Measurements from ENCODE around the gene STOX1. TPM values are rescaled to one million over a fixed set of nuclear protein-coding genes. Genes with fewer than 3 reads are reported as not detected.

The STOX1 gene
- total and polyA plus RNA-seq, 10 of the 15 experiments (the other 5 are each of a cell fraction or from before 2014, with no cell fraction given), result 0.18 to 1.2 (median 0.67) TPM; not detected in 1

- peak; percentile 75 for TF ChIP-seq IRF3 (IDR thresholded peaks at IDR 0.05)
- TF ChIP-seq MAX (IDR thresholded peaks at IDR 0.05; ENCODE audit: low read depth, low read length), result peak; percentile 26
- TF ChIP-seq RFX5 (IDR thresholded peaks at IDR 0.05; ENCODE audit: low read depth, low read length), result peak; percentile 68
- TF ChIP-seq PBX3 (IDR thresholded peaks at IDR 0.05; ENCODE audit: insufficient replicate concordance, low read depth, low read length), result peak; percentile 5
- TF ChIP-seq USF1 (IDR thresholded peaks at IDR 0.05; ENCODE audit: borderline replicate concordance, extremely low read length, insufficient read depth, low read depth, low read length), result no peak
- peak in 1 of 2 experiments; percentile 75; a peak in 2 of 4 replicates for TF ChIP-seq ETV6 (conservative IDR thresholded peaks at IDR 0.05 in 1 of 2, IDR thresholded peaks at IDR 0.05 in 1 of 2; ENCODE audit: borderline replicate concordance in 1 of 2, low read depth in 1 of 2)
- no peak for TF ChIP-seq BRCA1 (IDR thresholded peaks at IDR 0.05; ENCODE audit: low read depth, low read length)
- peak; percentile 14 for TF ChIP-seq ZNF687 (IDR thresholded peaks at IDR 0.05)
- peak; percentile 81 for TF ChIP-seq NFYB (IDR thresholded peaks at IDR 0.05; ENCODE audit: insufficient read depth, low read depth, low read length)
- TF ChIP-seq PKNOX1 (IDR thresholded peaks at IDR 0.05), result peak; percentile 84
- no peak for TF ChIP-seq RAD51 (IDR thresholded peaks at IDR 0.05)
- TF ChIP-seq POLR2AphosphoS2 (IDR thresholded peaks at IDR 0.05; ENCODE audit: low read depth, low read length), result no peak
- TF ChIP-seq NKRF (conservative IDR thresholded peaks at IDR 0.05), result peak; percentile 87
- TF ChIP-seq ZSCAN29 (IDR thresholded peaks at IDR 0.05), result no peak; the same call in 1 of the 2 replicates
- TF ChIP-seq IRF4 (IDR thresholded peaks at IDR 0.05; ENCODE audit: low read depth, low read length), result no peak
- peak; percentile 70; the same call in 1 of the 2 replicates for TF ChIP-seq SMARCA5 (IDR thresholded peaks at IDR 0.05)
- TF ChIP-seq ZNF384 (IDR thresholded peaks at IDR 0.05; ENCODE audit: borderline replicate concordance, low read depth, low read length), result no peak
Observed at GRCh38 chr10:68901105-68901927, 74.0 kb downstream of the STOX1 start, which contains the start of gene DDX50 (continued).

All from GM12878 (cell line).